ENCODE data around the gene CCNK. TPM values are rescaled to one million over a fixed set of nuclear protein-coding genes. Genes with fewer than 3 reads are reported as not detected.

CCNK gene
- total and polyA plus RNA-seq, 10 donors = 11.8 to 58.3 (median 39.8) TPM

DNA sequence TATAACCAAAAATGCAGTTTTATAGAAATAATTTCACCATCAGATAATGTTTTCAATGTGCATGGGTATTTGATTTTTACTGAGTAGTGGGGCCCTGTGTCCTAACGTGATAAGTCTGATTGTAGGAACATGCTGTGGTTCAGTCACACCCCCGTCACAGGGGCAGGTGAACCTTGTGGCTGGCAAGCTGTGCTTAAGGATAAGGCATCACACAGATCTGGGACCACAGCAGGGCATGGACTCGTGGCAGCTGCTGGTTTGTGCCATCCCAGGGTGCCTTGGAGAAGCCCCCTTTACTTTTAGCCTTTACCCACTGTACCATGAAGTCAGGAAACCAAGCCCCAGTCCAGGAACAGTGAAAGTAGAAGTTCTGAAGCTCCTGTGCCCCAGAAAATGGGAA is 16.7 kb downstream of the CCNK start:
- intact Hi-C loops (cut with DNase I; ENCODE audit: low total_unique reads) = no loop called here
- Histone ChIP-seq H3K4me3 (no peak overlapping the region), H3K36me3 (peaks cover 0 to 100% (median 94%) of the 10 kb centered on the region in 6 donors), H3K27me3 (replicated peaks in 1 of 7) (no peaks in the 10 kb centered on the region), H3K4me1 (peaks cover 0 to 1% (median 0%) of the 10 kb centered on the region in 6 donors), H3K27ac (no peak overlapping the region), H3K9me3 (no peaks in the 10 kb centered on the region)
- 90 to 97% (median 93%) methylated on average over 3 of the region's 3 CpGs for WGBS, 5 donors
- no peak for DNase-seq
- TF ChIP-seq POLR2A (IDR thresholded peaks at IDR 0.05) = no peak
- TF ChIP-seq, protein P1, sequence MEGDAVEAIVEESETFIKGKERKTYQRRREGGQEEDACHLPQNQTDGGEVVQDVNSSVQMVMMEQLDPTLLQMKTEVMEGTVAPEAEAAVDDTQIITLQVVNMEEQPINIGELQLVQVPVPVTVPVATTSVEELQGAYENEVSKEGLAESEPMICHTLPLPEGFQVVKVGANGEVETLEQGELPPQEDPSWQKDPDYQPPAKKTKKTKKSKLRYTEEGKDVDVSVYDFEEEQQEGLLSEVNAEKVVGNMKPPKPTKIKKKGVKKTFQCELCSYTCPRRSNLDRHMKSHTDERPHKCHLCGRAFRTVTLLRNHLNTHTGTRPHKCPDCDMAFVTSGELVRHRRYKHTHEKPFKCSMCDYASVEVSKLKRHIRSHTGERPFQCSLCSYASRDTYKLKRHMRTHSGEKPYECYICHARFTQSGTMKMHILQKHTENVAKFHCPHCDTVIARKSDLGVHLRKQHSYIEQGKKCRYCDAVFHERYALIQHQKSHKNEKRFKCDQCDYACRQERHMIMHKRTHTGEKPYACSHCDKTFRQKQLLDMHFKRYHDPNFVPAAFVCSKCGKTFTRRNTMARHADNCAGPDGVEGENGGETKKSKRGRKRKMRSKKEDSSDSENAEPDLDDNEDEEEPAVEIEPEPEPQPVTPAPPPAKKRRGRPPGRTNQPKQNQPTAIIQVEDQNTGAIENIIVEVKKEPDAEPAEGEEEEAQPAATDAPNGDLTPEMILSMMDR (IDR thresholded peaks at IDR 0.05 in 8 of 11, conservative IDR thresholded peaks at IDR 0.05 in 3 of 11) = no peak
- TF ChIP-seq POLR2AphosphoS5 (IDR thresholded peaks at IDR 0.05) = no peak

DNA sequence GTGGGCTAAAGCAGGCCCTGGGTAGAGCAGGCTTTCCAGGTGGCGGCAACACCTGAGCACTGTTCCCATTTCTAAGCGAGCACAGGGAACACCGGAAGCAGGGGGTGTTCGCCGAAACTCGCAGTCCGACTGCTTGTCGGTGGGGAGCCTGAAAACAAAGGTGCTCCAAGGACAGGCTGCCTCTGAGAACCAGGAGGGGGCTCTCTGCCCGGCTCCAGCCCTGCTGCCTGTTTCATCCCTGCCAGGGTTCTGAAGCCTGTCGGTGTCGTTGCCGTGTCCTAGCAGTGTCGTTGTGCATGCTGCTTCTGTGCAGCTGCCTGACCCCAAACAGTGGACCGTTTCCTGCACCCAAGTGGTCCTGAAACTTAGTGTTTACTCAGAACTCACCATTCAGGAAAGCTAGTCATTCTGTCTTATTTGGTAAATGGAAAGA is 21.8 kb downstream of the CCNK start:
- H3K4me1 ChIP-seq = peaks cover 0 to 18% (median 8%) of the 10 kb centered on the region in 6 donors
- H3K36me3 ChIP-seq = peaks cover 11 to 100% (median 96%) of the 10 kb centered on the region in 6 donors
- H3K27me3 ChIP-seq (replicated peaks in 1 of 7) = no peaks in the 10 kb centered on the region
- TF ChIP-seq POLR2A (IDR thresholded peaks at IDR 0.05) (no peak), POLR2AphosphoS5 (IDR thresholded peaks at IDR 0.05) (peak in 2 of 3 donors; percentile 12 to 42)
- H3K9me3 ChIP-seq = no peaks in the 10 kb centered on the region
- WGBS, 5 donors = 85 to 94% (median 90%) methylated on average over 7 to 14 of the region's 14 CpGs
- DNase-seq = no peak
- H3K27ac ChIP-seq = no peak overlapping the region
- intact Hi-C loops (cut with DNase I; ENCODE audit: low total_unique reads) = no loop called here
- no peak overlapping the region for H3K4me3 ChIP-seq

DNA sequence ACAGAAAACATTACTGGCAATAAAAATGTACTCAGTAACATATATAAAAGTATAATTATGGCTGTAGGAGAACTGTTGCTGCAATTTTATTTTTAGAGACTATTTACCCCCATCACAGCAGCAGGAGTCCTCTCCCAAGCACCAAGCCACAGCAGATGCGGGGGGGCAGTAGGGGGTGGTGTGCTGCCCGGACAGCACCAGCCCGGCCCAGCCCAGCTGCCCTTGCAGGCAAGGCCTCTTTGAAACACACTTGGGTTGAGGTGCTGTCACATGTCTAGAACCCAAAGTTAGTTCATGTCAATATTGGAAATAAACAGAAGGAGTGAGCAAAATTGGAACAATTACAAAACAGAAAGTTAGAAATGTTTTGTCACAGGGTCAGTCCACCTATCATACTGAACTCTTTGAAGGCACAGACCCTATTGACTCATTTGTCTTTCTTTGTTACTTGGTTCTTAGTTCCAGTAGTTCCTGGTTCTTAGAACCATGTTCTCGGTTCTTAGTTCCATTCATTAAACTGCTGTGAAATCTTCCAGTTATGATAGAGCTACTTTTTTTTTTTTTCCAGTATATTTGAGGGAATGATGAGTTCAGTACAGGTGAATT is 22.7 kb downstream of the CCNK start:
- no peak for DNase-seq
- Histone ChIP-seq H3K4me3 (no peak overlapping the region), H3K4me1 (peaks cover 0 to 18% (median 8%) of the 10 kb centered on the region in 6 donors), H3K27me3 (replicated peaks in 1 of 7) (no peaks in the 10 kb centered on the region), H3K36me3 (peaks cover 11 to 100% (median 96%) of the 10 kb centered on the region in 6 donors), H3K27ac (no peak overlapping the region), H3K9me3 (no peaks in the 10 kb centered on the region)
- no peak for TF ChIP-seq POLR2AphosphoS5 (IDR thresholded peaks at IDR 0.05)
- no peak for TF ChIP-seq POLR2A (IDR thresholded peaks at IDR 0.05)
- TF ChIP-seq, protein P1 (IDR thresholded peaks at IDR 0.05 in 8 of 11, conservative IDR thresholded peaks at IDR 0.05 in 3 of 11) = no peak
- WGBS, 5 donors = 89 to 98% (median 93%) methylated on average over 4 of the region's 4 CpGs
- intact Hi-C loops (cut with DNase I; ENCODE audit: low total_unique reads) = no loop called here

DNA sequence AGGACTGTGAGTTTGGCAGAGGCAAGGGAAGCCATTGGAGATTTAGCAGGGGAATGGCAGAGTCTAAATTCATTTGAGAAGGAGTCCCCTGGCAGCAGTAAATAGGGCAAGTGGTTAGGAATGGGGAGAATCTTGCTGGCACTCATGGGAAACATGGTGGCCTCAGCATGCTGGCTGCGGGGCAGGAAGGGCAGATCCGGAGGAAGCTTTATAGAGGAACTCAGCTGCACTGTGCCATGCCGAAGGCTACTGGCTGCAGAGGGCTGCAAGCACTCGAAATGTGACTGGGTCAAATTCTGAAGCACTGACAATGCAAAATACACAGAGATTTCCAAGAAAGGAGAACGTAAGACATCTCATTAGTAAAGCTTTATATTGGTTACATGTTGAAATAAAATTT is 23.9 kb downstream of the CCNK start:
- Histone ChIP-seq H3K36me3 (peaks cover 11 to 100% (median 100%) of the 10 kb centered on the region in 6 donors), H3K27me3 (replicated peaks in 1 of 7) (no peaks in the 10 kb centered on the region), H3K9me3 (no peaks in the 10 kb centered on the region), H3K27ac (peak overlapping the region in 5 of 8 donors; percentile 7 to 56 (median 21)), H3K4me3 (no peak overlapping the region), H3K4me1 (peaks cover 0 to 18% (median 8%) of the 10 kb centered on the region in 6 donors)
- TF ChIP-seq, protein P1 (IDR thresholded peaks at IDR 0.05 in 8 of 11, conservative IDR thresholded peaks at IDR 0.05 in 3 of 11) = no peak
- TF ChIP-seq POLR2AphosphoS5 (IDR thresholded peaks at IDR 0.05) = peak in 2 of 3 donors; percentile 45 to 67
- TF ChIP-seq POLR2A (IDR thresholded peaks at IDR 0.05) = no peak
- WGBS, 5 donors = 68 to 91% (median 74%) methylated on average over 5 of the region's 5 CpGs
- intact Hi-C loops (cut with DNase I; ENCODE audit: low total_unique reads) = no loop called here
- DNase-seq = no peak

Measured in spleen (tissue), 11 donors.